K562 (cell line): Measurements from ENCODE around the gene SCLY. TPM values are rescaled to one million over a fixed set of nuclear protein-coding genes. Genes with fewer than 3 reads are reported as not detected.
A peak's percentile ranks its signal among the peaks of the same experiment; 100 is the strongest.

ENCODE experiments used
- ATF3 ChIP-seq, 2 experiments: fragments of 450-650 bp in 1 of 2; sonication (generic) in 1 of 2; formaldehyde crosslinking in 1 of 2; IDR thresholded peaks in 1 of 2; conservative IDR thresholded peaks in 1 of 2; 2 replicates each; pipeline versions ENCODE4 v1.6.1 to v1.8.1; 2016 to 2023; ENCODE audit warnings: mild to moderate bottlenecking in 2 of 2, moderate library complexity in 2 of 2, inconsistent platforms in 1 of 2, missing genetic modification reagents in 1 of 2
- BCOR ChIP-seq: fragments of 450-650 bp; IDR thresholded peaks from 2 replicates; pipeline ENCODE4 v1.6.1; 2016
- BMI1 ChIP-seq: fragments of 150-350 bp; IDR thresholded peaks from 2 replicates; pipeline ENCODE4 v1.6.1; 2014; ENCODE audit warnings: low read length
- EGR1 ChIP-seq: fragments of 450-650 bp; conservative IDR thresholded peaks from 2 replicates; pipeline ENCODE4 v1.6.1; 2017; ENCODE audit warnings: mild to moderate bottlenecking
- ETV1 ChIP-seq: fragments of 450-650 bp; conservative IDR thresholded peaks from 2 replicates; pipeline ENCODE4 v1.6.1; 2016; ENCODE audit warnings: missing genetic modification characterization, control low read depth, low read depth, missing compliant biosample characterization
- HNRNPH1 ChIP-seq: fragments of 200-400 bp; formaldehyde crosslinking; optimal IDR thresholded peaks from 2 replicates; pipeline ENCODE3; 2017; ENCODE audit warnings: low read depth, mild to moderate bottlenecking, low read length, moderate library complexity
- JUN ChIP-seq, 2 experiments: sonication (generic) in 1 of 2; formaldehyde crosslinking in 1 of 2; IDR thresholded peaks; 2 replicates each; pipeline versions ENCODE4 v1.6.1 to v1.8.0; 2012 to 2022; ENCODE audit warnings: borderline replicate concordance in 2 of 2, mild to moderate bottlenecking in 2 of 2, improper control_type of control experiment in 1 of 2, low read depth in 1 of 2, low read length in 1 of 2, missing genetic modification reagents in 1 of 2
- MAFK ChIP-seq: IDR thresholded peaks from 2 replicates; pipeline ENCODE4 v1.6.1; 2011; ENCODE audit warnings: low read length, improper control_type of control experiment
- NCOR1 ChIP-seq: fragments of 450-650 bp; IDR thresholded peaks from 2 replicates; pipeline ENCODE4 v1.6.1; 2016; ENCODE audit warnings: mild to moderate bottlenecking, moderate library complexity
- NFE2L1 ChIP-seq: fragments of 450-650 bp; IDR thresholded peaks from 2 replicates; pipeline ENCODE4 v1.6.1; 2016; ENCODE audit warnings: missing genetic modification characterization, low read depth, mild to moderate bottlenecking, missing compliant biosample characterization, moderate library complexity, borderline replicate concordance
- PHF8 ChIP-seq: fragments of 200-600 bp; sonication (generic); IDR thresholded peaks from 2 replicates; pipeline ENCODE4 v1.6.1; 2012; ENCODE audit warnings: mixed run types, mild to moderate bottlenecking, inconsistent platforms, low read length, moderate library complexity, borderline replicate concordance
- PTTG1 ChIP-seq: fragments of 450-650 bp; IDR thresholded peaks from 2 replicates; pipeline ENCODE4 v1.6.1; 2016; ENCODE audit warnings: low read depth, mild to moderate bottlenecking, missing genetic modification characterization, missing compliant biosample characterization
- SIN3A ChIP-seq, 2 experiments: fragments of 150-350 bp in 1 of 2; IDR thresholded peaks; 2 replicates each; pipeline ENCODE4 v1.6.1; 2011 to 2016; ENCODE audit warnings: borderline replicate concordance in 2 of 2, low read depth in 2 of 2, low read length in 2 of 2, mild to moderate bottlenecking in 2 of 2, moderate library complexity in 2 of 2; ENCODE audit not compliant: control insufficient read depth in 1 of 2
- SP2 ChIP-seq: IDR thresholded peaks from 2 replicates; pipeline ENCODE4 v1.6.1; 2011; ENCODE audit warnings: mild to moderate bottlenecking, low read depth, low read length, moderate library complexity; ENCODE audit not compliant: poor library complexity, severe bottlenecking; ENCODE audit errors: extremely low read depth
- TGIF2 ChIP-seq: sonication (generic); formaldehyde crosslinking; IDR thresholded peaks from 2 replicates; pipeline ENCODE4 v1.8.1; 2022; ENCODE audit warnings: mild to moderate bottlenecking, missing genetic modification reagents, moderate library complexity
- TRIM24 ChIP-seq, 2 experiments: fragments of 450-650 bp; IDR thresholded peaks; 2 replicates each; pipeline ENCODE4 v1.6.1; 2016
- ZNF12 ChIP-seq: sonication (generic); formaldehyde crosslinking; IDR thresholded peaks from 2 replicates; pipeline ENCODE4 v1.4.0; 2020; ENCODE audit warnings: mild to moderate bottlenecking, missing genetic modification reagents
- ZNF165 ChIP-seq: fragments of 250-450 bp; sonication (Bioruptor Pico); IDR thresholded peaks from 2 replicates; pipeline ENCODE4 v1.4.0; 2020; ENCODE audit warnings: borderline replicate concordance
- ZNF239 ChIP-seq: fragments of 250-450 bp; sonication (Bioruptor Pico); IDR thresholded peaks from 2 replicates; pipeline ENCODE4 v1.4.0; 2020; ENCODE audit warnings: mild to moderate bottlenecking
- ZNF24 ChIP-seq: fragments of 450-650 bp; IDR thresholded peaks from 2 replicates; pipeline ENCODE4 v1.6.1; 2016
- ZNF311 ChIP-seq: fragments of 250-450 bp; sonication (Bioruptor Pico); IDR thresholded peaks from 2 replicates; pipeline ENCODE4 v1.4.0; 2020; ENCODE audit warnings: mild to moderate bottlenecking, moderate library complexity
- ZNF444 ChIP-seq: fragments of 250-450 bp; sonication (Bioruptor Pico); IDR thresholded peaks from 2 replicates; pipeline ENCODE4 v1.4.0; 2020; ENCODE audit warnings: mild to moderate bottlenecking, moderate library complexity
- ZNF592 ChIP-seq: fragments of 450-650 bp; IDR thresholded peaks from 2 replicates; pipeline ENCODE4 v1.6.1; 2017; ENCODE audit warnings: antibody characterized with exemption, mild to moderate bottlenecking
- ZNF699 ChIP-seq: fragments of 250-450 bp; sonication (Bioruptor Pico); IDR thresholded peaks from 2 replicates; pipeline ENCODE4 v1.8.0; 2021; ENCODE audit warnings: mild to moderate bottlenecking, moderate library complexity; ENCODE audit not compliant: insufficient replicate concordance
- ZNF764 ChIP-seq: fragments of 250-450 bp; sonication (Bioruptor Pico); IDR thresholded peaks from 2 replicates; pipeline ENCODE4 v1.4.0; 2020; ENCODE audit warnings: low read depth, mild to moderate bottlenecking, moderate library complexity
- polyA plus RNA-seq, 8 experiments: library from polyadenylated mRNA; depleted of rRNA in 4 of 8; stranded (reverse) in 5 of 8; unstranded in 3 of 8; fragments of >200 nt; fragmentation: Nextera tagmentation in 2 of 8; fragmentation: Illumina TruSeq in 1 of 8; extraction: Ambion mirVana in 2 of 8; extraction: Trizol in 1 of 8; gene quantifications; 2 replicates each; pipeline versions ENCODE4 v1.2.1 to v1.2.3, GENCODE V29; 2011 to 2014; ENCODE audit warnings: inconsistent platforms in 1 of 8, missing spikeins in 1 of 8
- total RNA-seq, 7 experiments: library from RNA; depleted of rRNA in 6 of 7; stranded (reverse); fragments of >200 nt in 6 of 7; fragmentation: Illumina TruSeq in 2 of 7; extraction: Trizol in 2 of 7; gene quantifications; 2 replicates each; pipeline versions ENCODE4 v1.2.1 to v1.2.3, GENCODE V29; 2011 to 2021; ENCODE audit warnings: low replicate concordance in 1 of 7

SCLY gene
- total and polyA plus RNA-seq, 9 of the 15 experiments (the other 6 are each of a cell fraction or from before 2014, with no cell fraction given) = 2.6 to 32.2 (median 21.1) TPM

- TF ChIP-seq SIN3A (IDR thresholded peaks at IDR 0.05; ENCODE audit: borderline replicate concordance in 2 of 2, control insufficient read depth in 1 of 2, low read depth in 2 of 2, low read length in 2 of 2) (no peak), BMI1 (no peak), MAFK (peak; percentile 67; the same call in 1 of the 2 replicates), NFE2L1 (0 out of 2 replicates have a peak, but pooled peaks have one; percentile 23), EGR1 (no peak), PHF8 (no peak), ZNF311 (CRISPR knock-in tag) (no peak), HNRNPH1 (no peak), BCOR (peak; percentile 67; the same call in 1 of the 2 replicates), TRIM24 (IDR thresholded peaks at IDR 0.05) (peak; percentile 58 to 76; a peak in 3 of 4 replicates), NCOR1 (peak; percentile 6; the same call in 1 of the 2 replicates), JUN (IDR thresholded peaks at IDR 0.05; ENCODE audit: borderline replicate concordance, low read depth, low read length) (no peak), JUN (CRISPR knock-in tag; IDR thresholded peaks at IDR 0.05; ENCODE audit: borderline replicate concordance) (no peak), ZNF764 (CRISPR knock-in tag) (no peak), SP2 (no peak), ATF3 (IDR thresholded peaks at IDR 0.05) (peak; percentile 52), ATF3 (CRISPR knock-in tag; conservative IDR thresholded peaks at IDR 0.05) (no peak), ZNF165 (CRISPR knock-in tag) (no peak), ZNF24 (no peak), ZNF12 (CRISPR knock-in tag) (no peak), ZNF444 (CRISPR knock-in tag) (no peak), ZNF592 (peak; percentile 35; the same call in 1 of the 2 replicates), ZNF239 (CRISPR knock-in tag) (no peak), ZNF699 (CRISPR knock-in tag) (no peak), ETV1 (tag) (no peak), TGIF2 (CRISPR knock-in tag) (no peak), PTTG1 (tag) (no peak)
Observed at GRCh38 chr2:238053191-238053776, 7.5 kb upstream of the SCLY start (continued).
